IPS DF 6.9 (cell line): ENCODE results near the gene CYB561D1.

Source experiments
- DNase-seq: peaks from one replicate; pipeline ENCODE4 v3.0.0-alpha.2; 2013; ENCODE audit warnings: low read depth, low spot score
- H3K27ac ChIP-seq: one replicate; pipeline ENCODE4 v1.5.1; 2013; ENCODE audit warnings: low read length, control low read depth
- H3K27me3 ChIP-seq: 2 replicates; pipeline ENCODE4 v1.6.1; 2013; ENCODE audit warnings: mild to moderate bottlenecking, low read length; ENCODE audit not compliant: control insufficient read depth, insufficient read depth
- H3K36me3 ChIP-seq: 2 replicates; pipeline ENCODE4 v1.6.1; 2013; ENCODE audit warnings: low read length; ENCODE audit not compliant: control insufficient read depth, insufficient read depth
- H3K4me1 ChIP-seq: 2 replicates; pipeline ENCODE4 v1.6.1; 2013; ENCODE audit warnings: low read length; ENCODE audit not compliant: control insufficient read depth, insufficient read depth
- H3K4me3 ChIP-seq: 2 replicates; pipeline ENCODE4 v1.5.1; 2013; ENCODE audit warnings: mild to moderate bottlenecking, low read length
- H3K9me3 ChIP-seq: 2 replicates; pipeline ENCODE4 v1.6.1; 2013; ENCODE audit warnings: low read length, inconsistent platforms; ENCODE audit not compliant: control insufficient read depth, insufficient read depth
- WGBS: extraction: QIAGEN DNeasy Blood & Tissue Kit; methylation state at CpG from one replicate; pipeline ENCODE4 v1.1.7; 2013; ENCODE audit warnings: mixed read lengths, missing lambda C conversion rate; ENCODE audit not compliant: insufficient read length, insufficient coverage; 5-methylcytosine and 5-hydroxymethylcytosine counted together

Gene CYB561D1

GRCh38 chr1:109513110-109513710 lies 19.3 kb downstream of the CYB561D1 start:
- Histone ChIP-seq H3K27ac (no peak overlapping the region), H3K4me3 (no peak overlapping the region), H3K4me1 (peaks cover 5% of the 10 kb centered on the region; the same call in 1 of the 2 replicates), H3K9me3 (no peaks in the 10 kb centered on the region), H3K27me3 (peaks cover 8% of the 10 kb centered on the region; the same call in 1 of the 2 replicates), H3K36me3 (no peaks in the 10 kb centered on the region; the same call in 1 of the 2 replicates)
- DNase-seq, result no peak
- WGBS, result no CpG with 5 or more reads among the region's 2 CpGs

GRCh38 chr1:109514846-109515245 lies 21.0 kb downstream of the CYB561D1 start:
- H3K9me3 ChIP-seq, result no peaks in the 10 kb centered on the region
- H3K36me3 ChIP-seq, result no peaks in the 10 kb centered on the region
- DNase-seq, result no peak
- H3K4me1 ChIP-seq, result peaks cover 3% of the 10 kb centered on the region; the same call in 1 of the 2 replicates
- H3K4me3 ChIP-seq, result no peak overlapping the region
- WGBS, result no CpG with 5 or more reads among the region's 3 CpGs
- H3K27me3 ChIP-seq, result peaks cover 8% of the 10 kb centered on the region; the same call in 1 of the 2 replicates
- no peak overlapping the region for H3K27ac ChIP-seq

- no peak overlapping the region for H3K4me3 ChIP-seq
- no CpG with 5 or more reads among the region's 5 CpGs for WGBS
- H3K9me3 ChIP-seq, result no peaks in the 10 kb centered on the region
- no peak for DNase-seq
- H3K27ac ChIP-seq, result no peak overlapping the region
- H3K4me1 ChIP-seq, result no peaks in the 10 kb centered on the region
- no peaks in the 10 kb centered on the region for H3K27me3 ChIP-seq
- H3K36me3 ChIP-seq, result no peaks in the 10 kb centered on the region
Observed at GRCh38 chr1:109516872-109517271, 23.0 kb downstream of the CYB561D1 start.

- Histone ChIP-seq H3K9me3 (no peaks in the 10 kb centered on the region), H3K4me1 (no peaks in the 10 kb centered on the region), H3K27me3 (no peaks in the 10 kb centered on the region), H3K27ac (no peak overlapping the region), H3K4me3 (no peak overlapping the region), H3K36me3 (no peaks in the 10 kb centered on the region)
- no peak for DNase-seq
- WGBS, result no CpG with 5 or more reads among the region's 5 CpGs
Observed at GRCh38 chr1:109517337-109517736, 23.4 kb downstream of the CYB561D1 start.

GRCh38 chr1:109521002-109521951 lies 27.4 kb downstream of the CYB561D1 start:
- H3K27me3 ChIP-seq, result no peaks in the 10 kb centered on the region
- H3K4me3 ChIP-seq, result no peak overlapping the region
- H3K36me3 ChIP-seq, result no peaks in the 10 kb centered on the region
- no CpG with 5 or more reads among the region's 14 CpGs for WGBS
- H3K27ac ChIP-seq, result no peak overlapping the region
- DNase-seq, result no peak
- H3K4me1 ChIP-seq, result no peaks in the 10 kb centered on the region
- no peaks in the 10 kb centered on the region for H3K9me3 ChIP-seq

GRCh38 chr1:109522026-109522425 lies 28.1 kb downstream of the CYB561D1 start:
- no peaks in the 10 kb centered on the region for H3K4me1 ChIP-seq
- no peaks in the 10 kb centered on the region for H3K36me3 ChIP-seq
- no peak for DNase-seq
- no peak overlapping the region for H3K27ac ChIP-seq
- no peaks in the 10 kb centered on the region for H3K9me3 ChIP-seq
- no CpG with 5 or more reads among the region's 7 CpGs for WGBS
- H3K4me3 ChIP-seq, result no peak overlapping the region
- H3K27me3 ChIP-seq, result no peaks in the 10 kb centered on the region

GRCh38 chr1:109523706-109524105 lies 29.8 kb downstream of the CYB561D1 start:
- H3K9me3 ChIP-seq, result no peaks in the 10 kb centered on the region
- no peak for DNase-seq
- no peak overlapping the region for H3K27ac ChIP-seq
- no peak overlapping the region for H3K4me3 ChIP-seq
- WGBS, result no CpG with 5 or more reads among the region's 2 CpGs
- no peaks in the 10 kb centered on the region for H3K27me3 ChIP-seq
- H3K36me3 ChIP-seq, result no peaks in the 10 kb centered on the region
- H3K4me1 ChIP-seq, result no peaks in the 10 kb centered on the region

GRCh38 chr1:109527098-109527811 lies 33.4 kb downstream of the CYB561D1 start:
- Histone ChIP-seq H3K4me3 (no peak overlapping the region), H3K4me1 (no peaks in the 10 kb centered on the region), H3K27me3 (no peaks in the 10 kb centered on the region), H3K9me3 (no peaks in the 10 kb centered on the region), H3K27ac (no peak overlapping the region), H3K36me3 (no peaks in the 10 kb centered on the region)
- no CpG with 5 or more reads among the region's 14 CpGs for WGBS
- DNase-seq, result no peak

- no peaks in the 10 kb centered on the region for H3K27me3 ChIP-seq
- no peak for DNase-seq
- H3K9me3 ChIP-seq, result no peaks in the 10 kb centered on the region
- no CpG with 5 or more reads among the region's 9 CpGs for WGBS
- no peaks in the 10 kb centered on the region for H3K36me3 ChIP-seq
- no peak overlapping the region for H3K4me3 ChIP-seq
- no peak overlapping the region for H3K27ac ChIP-seq
- H3K4me1 ChIP-seq, result no peaks in the 10 kb centered on the region
Observed at GRCh38 chr1:109527846-109528695, 34.2 kb downstream of the CYB561D1 start.
